H1 (cell line): ENCODE data around the gene BFSP2. TPM values are rescaled to one million over a fixed set of nuclear protein-coding genes. Genes with fewer than 3 reads are reported as not detected.

ENCODE experiments used
- CTCF ChIA-PET: fragments of 300-600 bp; sonication (Branson Sonifier 250); formaldehyde crosslinking; loops from one replicate; lab custom pipeline; 2021; ENCODE audit not compliant: partially characterized antibody; lab: Charles Lee
- POLR2A ChIA-PET: fragments of 300-600 bp; sonication (Branson Sonifier 250); formaldehyde crosslinking; loops from one replicate; lab custom pipeline; 2021; ENCODE audit warnings: inconsistent platforms; ENCODE audit not compliant: partially characterized antibody; lab: Charles Lee
- DNase-seq, 2 experiments: peaks; one replicate each; pipeline versions ENCODE4 v3.0.0 to v3.0.0-alpha.2; 2010 to 2022; ENCODE audit warnings: low spot score in 2 of 2, low read depth in 1 of 2, mixed read lengths in 1 of 2
- FAIRE-seq: peaks from 2 replicates; lab custom pipeline; 2011; peaks lifted over from hg19 to GRCh38; lab: Jason Lieb, UNC
- H2AFZ ChIP-seq: 2 replicates; pipeline ENCODE4 v1.8.1; 2012; ENCODE audit warnings: low read length, inconsistent platforms
- H2AK5ac ChIP-seq: 2 replicates; pipeline ENCODE4 v1.6.1; 2013; ENCODE audit warnings: low read depth, low read length
- H2BK120ac ChIP-seq: replicated peaks from 2 replicates; pipeline ENCODE3; 2013; ENCODE audit warnings: low read depth, low read length, inconsistent platforms
- H2BK12ac ChIP-seq: 2 replicates; pipeline ENCODE4 v1.6.1; 2013; ENCODE audit warnings: low read depth, low read length
- H2BK15ac ChIP-seq: 2 replicates; pipeline ENCODE4 v1.6.1; 2013; ENCODE audit warnings: low read length
- H2BK20ac ChIP-seq: 2 replicates; pipeline ENCODE4 v1.6.1; 2013; ENCODE audit warnings: low read length
- H2BK5ac ChIP-seq: 2 replicates; pipeline ENCODE4 v1.6.1; 2013; ENCODE audit warnings: low read depth, low read length
- H3K14ac ChIP-seq: 2 replicates; pipeline ENCODE4 v1.6.1; 2013; ENCODE audit warnings: inconsistent platforms; ENCODE audit not compliant: insufficient read length
- H3K18ac ChIP-seq: 2 replicates; pipeline ENCODE4 v1.6.1; 2013; ENCODE audit warnings: low read length; ENCODE audit errors: extremely low read depth
- H3K23ac ChIP-seq: 2 replicates; pipeline ENCODE4 v1.6.1; 2013; ENCODE audit warnings: inconsistent platforms; ENCODE audit not compliant: insufficient read length
- H3K23me2 ChIP-seq: 2 replicates; pipeline ENCODE4 v1.6.1; 2013; ENCODE audit warnings: low read depth, low read length
- H3K27ac ChIP-seq: 2 replicates; pipeline ENCODE4 v1.6.1; 2011; ENCODE audit warnings: low read depth, low read length, inconsistent platforms
- H3K27me3 ChIP-seq, 4 experiments: replicated peaks in 1 of 4; 1 replicate in 1 of 4; 2 replicates in 3 of 4; pipeline versions ENCODE4 v1.6.1 to v1.8.1; 2011 to 2013; ENCODE audit warnings: low read length in 3 of 4, mild to moderate bottlenecking in 3 of 4, inconsistent platforms in 2 of 4, mixed read lengths in 2 of 4, moderate library complexity in 1 of 4; ENCODE audit not compliant: control insufficient read depth in 3 of 4, insufficient read depth in 3 of 4; ENCODE audit errors: extremely low read depth in 1 of 4
- H3K36me3 ChIP-seq, 4 experiments: 2 replicates each; pipeline versions ENCODE4 v1.6.1 to v1.8.1; 2011 to 2013; ENCODE audit warnings: mild to moderate bottlenecking in 4 of 4, low read length in 3 of 4, moderate library complexity in 2 of 4, control low read depth in 1 of 4, inconsistent platforms in 1 of 4; ENCODE audit not compliant: insufficient read depth in 4 of 4, control insufficient read depth in 2 of 4
- H3K4ac ChIP-seq: replicated peaks from 2 replicates; pipeline ENCODE3; 2013; ENCODE audit warnings: low read length, low read depth, mixed read lengths, inconsistent platforms; ENCODE audit not compliant: insufficient read length
- H3K4me1 ChIP-seq, 4 experiments: replicated peaks in 1 of 4; 1 replicate in 1 of 4; 2 replicates in 3 of 4; pipeline versions ENCODE4 v1.6.1 to v1.8.1; 2011 to 2013; ENCODE audit warnings: low read length in 3 of 4, inconsistent platforms in 2 of 4, mixed read lengths in 1 of 4; ENCODE audit not compliant: insufficient read depth in 4 of 4, control insufficient read depth in 3 of 4
- H3K4me2 ChIP-seq, 2 experiments: 2 replicates each; pipeline versions ENCODE4 v1.6.1 to v1.8.1; 2011 to 2013; ENCODE audit warnings: low read depth in 2 of 2, low read length in 2 of 2, control low read depth in 1 of 2, inconsistent platforms in 1 of 2, mild to moderate bottlenecking in 1 of 2; ENCODE audit not compliant: insufficient read depth in 1 of 2
- H3K4me3 ChIP-seq, 4 experiments: fragments of 200-600, 300-600 bp in 1 of 4; sonication (generic), shearing (Covaris generic), sonication (Bioruptor Twin) in 1 of 4; 2 replicates each; pipeline versions ENCODE4 v1.5.1 to v1.8.1; 2011 to 2016; ENCODE audit warnings: low read length in 4 of 4, low read depth in 3 of 4, control low read depth in 2 of 4, inconsistent platforms in 2 of 4, mild to moderate bottlenecking in 2 of 4, mixed read lengths in 1 of 4, moderate library complexity in 1 of 4; ENCODE audit not compliant: insufficient read depth in 2 of 4; ENCODE audit errors: extremely low read depth in 1 of 4
- H3K56ac ChIP-seq: replicated peaks from 2 replicates; pipeline ENCODE3; 2013; ENCODE audit warnings: low read depth, mild to moderate bottlenecking, mixed read lengths, low read length, inconsistent platforms; ENCODE audit not compliant: insufficient read length
- H3K79me1 ChIP-seq: 2 replicates; pipeline ENCODE4 v1.6.1; 2013; ENCODE audit warnings: low read depth, low read length, control low read depth
- H3K79me2 ChIP-seq, 2 experiments: 2 replicates each; pipeline versions ENCODE4 v1.6.1 to v1.8.1; 2012 to 2013; ENCODE audit warnings: low read length in 2 of 2, mild to moderate bottlenecking in 2 of 2, inconsistent platforms in 1 of 2; ENCODE audit not compliant: insufficient read depth in 2 of 2, control insufficient read depth in 1 of 2
- H3K9ac ChIP-seq, 4 experiments: replicated peaks in 1 of 4; 1 replicate in 1 of 4; 2 replicates in 3 of 4; pipeline versions ENCODE4 v1.6.1 to v1.8.1; 2011 to 2013; ENCODE audit warnings: low read depth in 3 of 4, low read length in 3 of 4, control low read depth in 2 of 4, mild to moderate bottlenecking in 2 of 4, moderate library complexity in 2 of 4, inconsistent platforms in 1 of 4; ENCODE audit errors: extremely low read depth in 1 of 4
- H3K9me3 ChIP-seq, 2 experiments: 2 replicates each; pipeline versions ENCODE4 v1.6.1 to v1.8.1; 2012 to 2013; ENCODE audit warnings: mild to moderate bottlenecking in 2 of 2, moderate library complexity in 2 of 2, control low read depth in 1 of 2, inconsistent platforms in 1 of 2, low read depth in 1 of 2, low read length in 1 of 2, mixed read lengths in 1 of 2; ENCODE audit not compliant: insufficient read depth in 2 of 2
- H4K20me1 ChIP-seq, 2 experiments: replicated peaks in 1 of 2; 2 replicates each; pipeline versions ENCODE3 to v1.8.1; 2011 to 2013; ENCODE audit warnings: inconsistent platforms in 2 of 2, low read length in 2 of 2, mild to moderate bottlenecking in 1 of 2; ENCODE audit not compliant: insufficient read depth in 2 of 2, control insufficient read depth in 1 of 2
- H4K5ac ChIP-seq: 2 replicates; pipeline ENCODE4 v1.6.1; 2013; ENCODE audit warnings: low read length, low read depth, mixed read lengths, inconsistent platforms; ENCODE audit not compliant: insufficient read length
- H4K8ac ChIP-seq: 2 replicates; pipeline ENCODE4 v1.8.0; 2013; ENCODE audit warnings: mild to moderate bottlenecking, moderate library complexity, low read length, inconsistent platforms; ENCODE audit not compliant: insufficient read depth; ENCODE audit errors: extremely low read depth
- H4K91ac ChIP-seq: replicated peaks from 2 replicates; pipeline ENCODE3; 2013; ENCODE audit warnings: low read length, mixed read lengths, inconsistent platforms; ENCODE audit not compliant: insufficient read length
- CBX5 ChIP-seq: fragments of 300-800, 300-1000 bp; sonication (generic); IDR thresholded peaks from 2 replicates; pipeline ENCODE4 v1.7.1; 2016; ENCODE audit warnings: antibody characterized with exemption, low read length, low read depth
- CBX8 ChIP-seq: fragments of 300-800, 300-1000 bp; sonication (generic); IDR thresholded peaks from 2 replicates; pipeline ENCODE4 v1.7.1; 2016; ENCODE audit warnings: low read depth, low read length, borderline replicate concordance
- JUND ChIP-seq: IDR thresholded peaks from 2 replicates; pipeline ENCODE4 v1.6.1; 2011; ENCODE audit warnings: mild to moderate bottlenecking, improper control_type of control experiment, low read length
- KDM1A ChIP-seq: fragments of 200-600, 300-600 bp; sonication (generic); IDR thresholded peaks from 2 replicates; pipeline ENCODE4 v1.7.1; 2016; ENCODE audit warnings: mild to moderate bottlenecking, low read length, borderline replicate concordance
- MAFK ChIP-seq: IDR thresholded peaks from 2 replicates; pipeline ENCODE4 v1.6.1; 2012; ENCODE audit warnings: low read depth, mild to moderate bottlenecking, improper control_type of control experiment, low read length
- SIX5 ChIP-seq: IDR thresholded peaks from 2 replicates; pipeline ENCODE4 v1.6.1; 2011; ENCODE audit warnings: mild to moderate bottlenecking, low read depth, low read length
- WGBS, 2 experiments: shearing (Covaris generic) in 1 of 2; methylation state at CpG; one replicate each; pipeline versions ENCODE4 v1.1.6 to v1.1.7; 2013 to 2015; ENCODE audit warnings: low lambda C conversion rate in 2 of 2, mixed read lengths in 2 of 2, inconsistent platforms in 1 of 2, low coverage in 1 of 2, missing lambda C conversion rate in 1 of 2; ENCODE audit not compliant: insufficient replicate concordance in 2 of 2, insufficient coverage in 1 of 2, insufficient read length in 1 of 2; ENCODE audit errors: extremely low coverage in 1 of 2, missing lambda C conversion rate in 1 of 2; 5-methylcytosine and 5-hydroxymethylcytosine counted together
- polyA plus RNA-seq, 7 experiments: library from polyadenylated mRNA; depleted of rRNA in 3 of 7; stranded (reverse) in 5 of 7; unstranded in 2 of 7; fragments of >200 nt in 5 of 7; fragments of 200-250 nt in 2 of 7; gene quantifications; 1 replicate in 5 of 7; 2 replicates in 1 of 7; 4 replicates in 1 of 7; pipeline versions ENCODE4 v1.2.1 to v1.2.3, GENCODE V29; 2011 to 2013; ENCODE audit warnings: missing spikeins in 2 of 7, mixed read lengths in 2 of 7
- total RNA-seq: library from RNA; stranded (reverse); fragmentation: NEBNext Ultra II Directional; extraction: Animal tissue kit (Norgen Biotek cat#: 25700); gene quantifications from 2 replicates; pipeline ENCODE4 v1.2.1, GENCODE V29; 2021
- TF ChIP-seq, protein P1 (sequence below): IDR thresholded peaks from 2 replicates; pipeline ENCODE4 v1.6.1; 2012; ENCODE audit warnings: inconsistent platforms

Gene BFSP2
- total and polyA plus RNA-seq, 2 of the 8 experiments (the other 6 are each of a cell fraction or from before 2014, with no cell fraction given): not detected

GRCh38 chr3:133413161-133414020 is 13.5 kb downstream of the BFSP2 start:
- H3K4ac ChIP-seq: no peak overlapping the region
- H4K5ac ChIP-seq: no peak overlapping the region
- CTCF ChIA-PET: interaction anchor here (0.6 to 1.6 kb wide), 9 partner anchors 8 to 752 kb away, joined by 3 to 10 read pairs (median 3); partner anchors contain the start of gene BFSP2
- H2BK20ac ChIP-seq: no peak overlapping the region
- no peaks in the 10 kb centered on the region for H3K36me3 ChIP-seq
- H3K4me1 ChIP-seq: no peaks in the 10 kb centered on the region
- H3K9me3 ChIP-seq: no peaks in the 10 kb centered on the region
- no peak for FAIRE-seq
- no peak overlapping the region for H4K8ac ChIP-seq
- POLR2A ChIA-PET: interaction anchor here (0.5 kb wide), 1 partner anchor 329 kb away, joined by 3 read pairs; no protein-coding TSS in a partner anchor
- peak overlapping the region; percentile 88 for H2AFZ ChIP-seq
- no peaks in the 10 kb centered on the region for H3K79me2 ChIP-seq
- H3K14ac ChIP-seq: no peak overlapping the region
- H2BK5ac ChIP-seq: no peak overlapping the region
- no peaks in the 10 kb centered on the region for H3K79me1 ChIP-seq
- H2BK12ac ChIP-seq: no peak overlapping the region
- peaks cover 4% of the 10 kb centered on the region; the same call in 1 of the 2 replicates for H3K23me2 ChIP-seq
- no peak overlapping the region for H3K56ac ChIP-seq
- H3K4me2 ChIP-seq: no peak overlapping the region
- no peak for DNase-seq
- 87% methylated on average over 15 of the region's 17 CpGs; no CpG with 5 or more reads in 1 of the 2 experiments for WGBS, 2 experiments
- no peak overlapping the region for H3K4me3 ChIP-seq
- H3K9ac ChIP-seq: no peak overlapping the region
- no peak overlapping the region for H2AK5ac ChIP-seq
- H4K20me1 ChIP-seq: no peaks in the 10 kb centered on the region
- H2BK120ac ChIP-seq: no peak overlapping the region
- no peak overlapping the region for H2BK15ac ChIP-seq
- TF ChIP-seq MAFK: no peak
- TF ChIP-seq, protein P1, sequence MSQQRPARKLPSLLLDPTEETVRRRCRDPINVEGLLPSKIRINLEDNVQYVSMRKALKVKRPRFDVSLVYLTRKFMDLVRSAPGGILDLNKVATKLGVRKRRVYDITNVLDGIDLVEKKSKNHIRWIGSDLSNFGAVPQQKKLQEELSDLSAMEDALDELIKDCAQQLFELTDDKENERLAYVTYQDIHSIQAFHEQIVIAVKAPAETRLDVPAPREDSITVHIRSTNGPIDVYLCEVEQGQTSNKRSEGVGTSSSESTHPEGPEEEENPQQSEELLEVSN: no peak
- TF ChIP-seq SIX5: no peak
- no peak for TF ChIP-seq JUND
- no peak for TF ChIP-seq CBX8
- no peak for TF ChIP-seq KDM1A
- TF ChIP-seq CBX5: no peak
- H3K18ac ChIP-seq: no peak overlapping the region
- no peaks in the 10 kb centered on the region for H3K27me3 ChIP-seq
- no peak overlapping the region for H4K91ac ChIP-seq
- H3K27ac ChIP-seq: no peak overlapping the region
- no peak overlapping the region for H3K23ac ChIP-seq
